ENCODE data around the gene NBEA. TPM values are rescaled to one million over a fixed set of nuclear protein-coding genes. Genes with fewer than 3 reads are reported as not detected.

NBEA gene
- total RNA-seq, 2 experiments from 2014 or later: 0.26 to 0.29 TPM

DNA sequence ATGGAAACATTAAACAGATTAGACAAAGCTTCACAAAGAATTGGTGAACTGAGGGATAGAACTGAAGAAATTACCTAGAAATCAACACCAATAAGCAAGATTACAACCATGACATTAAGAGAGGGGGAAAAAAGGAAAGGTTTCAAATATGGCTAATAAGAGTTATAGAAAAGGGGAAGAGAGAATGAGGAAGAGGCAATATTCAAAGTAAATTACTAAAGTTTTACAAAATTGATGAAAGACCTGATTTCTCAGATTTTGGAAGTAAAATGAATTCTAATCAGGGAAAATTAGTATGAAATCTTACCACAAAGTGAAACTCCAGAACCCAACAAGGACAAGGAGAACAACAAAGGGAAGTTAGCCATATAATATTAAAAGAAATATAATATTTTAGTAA is 187.4 kb downstream of the NBEA start:
- Mint-ChIP-seq H3K4me1 (ENCODE audit: low read depth) (no peaks in the 10 kb centered on the region), H3K9me3 (no peaks in the 10 kb centered on the region), H3K27me3 (no peaks in the 10 kb centered on the region), H3K4me3 (no peak overlapping the region), H3K27ac (no peak overlapping the region), H3K36me3 (no peaks in the 10 kb centered on the region)
- POLR2A ChIA-PET: no interaction called here
- CTCF ChIA-PET: no interaction called here
- intact Hi-C loops (cut with micrococcal nuclease): no loop called here
- DNase-seq: no peak

DNA sequence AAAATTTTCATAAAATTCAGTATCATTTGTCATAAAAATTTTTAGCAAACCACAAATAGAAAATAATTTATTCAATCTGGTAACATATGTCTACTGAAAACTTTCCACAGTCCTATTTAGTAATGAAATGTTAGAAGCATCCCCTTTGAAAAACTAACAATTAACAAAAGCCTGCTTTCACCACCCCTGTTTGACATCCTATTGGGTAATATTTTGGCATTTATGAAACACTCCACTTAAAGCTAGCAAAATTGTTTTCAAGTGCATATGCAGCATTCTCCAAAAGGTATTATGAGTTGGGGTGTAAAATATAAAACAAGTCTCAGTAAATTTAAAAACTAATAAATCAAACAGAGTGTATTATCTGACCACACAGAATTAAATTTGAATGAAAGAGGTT is 189.4 kb downstream of the NBEA start:
- no peak overlapping the region for H3K4me3 Mint-ChIP-seq
- POLR2A ChIA-PET: no interaction called here

GRCh38 chr13:35136585-35136984 is 194.5 kb downstream of the NBEA start:
- no peaks in the 10 kb centered on the region for H3K27me3 Mint-ChIP-seq
- intact Hi-C loops (cut with micrococcal nuclease): no loop called here

More for the DNA sequence above, 189.4 kb downstream of the NBEA start:
- Mint-ChIP-seq H3K27me3 (no peaks in the 10 kb centered on the region), H3K36me3 (no peaks in the 10 kb centered on the region), H3K27ac (no peak overlapping the region), H3K4me1 (ENCODE audit: low read depth) (no peaks in the 10 kb centered on the region), H3K9me3 (no peaks in the 10 kb centered on the region)
- intact Hi-C loops (cut with micrococcal nuclease): no loop called here
- DNase-seq: no peak
- CTCF ChIA-PET: no interaction called here

DNA sequence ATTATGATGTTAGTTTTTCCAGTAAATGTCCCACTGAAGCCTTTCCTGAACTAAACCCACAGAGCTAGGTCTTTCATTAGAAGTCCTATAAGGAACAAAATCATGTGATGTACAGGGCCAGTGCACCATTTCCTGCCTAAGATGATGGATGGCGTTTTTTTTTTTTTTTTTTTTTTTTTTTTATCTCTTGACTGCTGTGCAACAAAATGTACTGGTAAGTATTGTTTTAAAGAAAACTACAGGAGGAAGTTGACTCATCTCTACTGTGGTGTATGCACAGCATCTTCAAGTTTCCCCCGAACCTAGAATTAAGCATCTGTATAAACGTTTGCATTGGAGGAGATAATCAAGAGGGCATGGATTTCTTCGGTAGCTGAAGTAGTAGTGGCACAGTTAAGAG is 197.5 kb downstream of the NBEA start:
- Mint-ChIP-seq H3K4me3 (no peak overlapping the region), H3K4me1 (ENCODE audit: low read depth) (no peaks in the 10 kb centered on the region), H3K27me3 (no peaks in the 10 kb centered on the region), H3K27ac (no peak overlapping the region), H3K36me3 (no peaks in the 10 kb centered on the region), H3K9me3 (no peaks in the 10 kb centered on the region)
- intact Hi-C loops (cut with micrococcal nuclease): no loop called here
- ChIA-PET CTCF (no interaction called here), POLR2A (no interaction called here)
- DNase-seq: no peak

More at GRCh38 chr13:35136585-35136984, 194.5 kb downstream of the NBEA start:
- DNase-seq: no peak
- no peak overlapping the region for H3K4me3 Mint-ChIP-seq
- H3K36me3 Mint-ChIP-seq: no peaks in the 10 kb centered on the region
- ChIA-PET POLR2A (no interaction called here), CTCF (no interaction called here)
- no peak overlapping the region for H3K27ac Mint-ChIP-seq
- no peaks in the 10 kb centered on the region for H3K4me1 Mint-ChIP-seq (ENCODE audit: low read depth)
- no peaks in the 10 kb centered on the region for H3K9me3 Mint-ChIP-seq

DNA sequence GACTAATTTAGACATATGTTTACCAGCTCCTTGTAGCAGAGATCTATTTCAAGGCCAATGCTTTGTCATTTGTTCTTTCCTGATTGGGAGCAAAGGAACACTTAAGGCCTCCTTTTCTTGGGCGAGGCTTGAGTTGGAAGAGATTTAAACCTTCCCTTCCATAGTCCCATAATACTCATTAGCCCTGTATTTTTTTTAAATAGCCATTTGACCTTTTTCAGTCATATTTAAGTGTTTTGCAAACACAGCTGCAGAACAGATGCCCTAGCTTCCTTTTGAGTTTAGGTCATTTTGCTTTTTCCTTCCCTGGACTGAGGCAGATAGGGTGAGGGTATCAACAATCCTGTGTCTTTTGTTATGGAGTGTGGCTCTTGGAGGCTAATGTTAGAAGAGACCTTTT is 198.3 kb downstream of the NBEA start:
- no peak overlapping the region for H3K27ac Mint-ChIP-seq
- no peak overlapping the region for H3K4me3 Mint-ChIP-seq
- ChIA-PET CTCF (no interaction called here), POLR2A (no interaction called here)
- DNase-seq: no peak
- H3K4me1 Mint-ChIP-seq (ENCODE audit: low read depth): no peaks in the 10 kb centered on the region
- no peaks in the 10 kb centered on the region for H3K27me3 Mint-ChIP-seq
- intact Hi-C loops (cut with micrococcal nuclease): no loop called here
- H3K36me3 Mint-ChIP-seq: no peaks in the 10 kb centered on the region
- no peaks in the 10 kb centered on the region for H3K9me3 Mint-ChIP-seq

GRCh38 chr13:35140831-35141230 is 198.8 kb downstream of the NBEA start:
- H3K4me3 Mint-ChIP-seq: no peak overlapping the region
- H3K27ac Mint-ChIP-seq: no peak overlapping the region
- no peaks in the 10 kb centered on the region for H3K36me3 Mint-ChIP-seq
- no peaks in the 10 kb centered on the region for H3K4me1 Mint-ChIP-seq (ENCODE audit: low read depth)
- intact Hi-C loops (cut with micrococcal nuclease): no loop called here
- H3K27me3 Mint-ChIP-seq: no peaks in the 10 kb centered on the region
- no peak for DNase-seq
- POLR2A ChIA-PET: no interaction called here
- no peaks in the 10 kb centered on the region for H3K9me3 Mint-ChIP-seq
- CTCF ChIA-PET: no interaction called here

DNA sequence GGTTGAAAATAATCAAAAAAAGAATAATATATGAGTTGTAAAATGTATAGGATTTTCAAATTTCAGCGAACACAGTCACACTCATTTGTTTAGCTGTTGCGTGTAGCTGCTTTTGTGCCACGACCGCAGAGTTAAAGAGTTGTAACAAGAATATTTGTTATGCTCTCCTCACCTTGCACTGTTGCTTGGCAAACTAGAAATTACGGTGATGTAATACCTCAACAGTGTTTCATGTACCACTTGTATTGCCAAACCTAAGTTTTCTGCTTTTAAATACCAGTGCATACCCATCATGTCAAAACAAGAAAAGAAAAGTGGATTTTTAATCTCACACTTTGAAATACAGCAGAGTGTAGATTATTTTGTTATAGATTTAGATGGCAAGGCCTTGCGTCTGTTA is 201.1 kb downstream of the NBEA start:
- DNase-seq: no peak
- Mint-ChIP-seq H3K27me3 (no peaks in the 10 kb centered on the region), H3K4me3 (no peak overlapping the region), H3K27ac (no peak overlapping the region), H3K36me3 (no peaks in the 10 kb centered on the region), H3K4me1 (ENCODE audit: low read depth) (no peaks in the 10 kb centered on the region), H3K9me3 (no peaks in the 10 kb centered on the region)
- POLR2A ChIA-PET: no interaction called here
- intact Hi-C loops (cut with micrococcal nuclease): no loop called here
- CTCF ChIA-PET: interaction anchor here (1.2 kb wide), 1 partner anchor 11 kb away, joined by 3 read pairs; no protein-coding TSS in a partner anchor

- Mint-ChIP-seq H3K4me1 (ENCODE audit: low read depth) (no peaks in the 10 kb centered on the region), H3K27ac (no peak overlapping the region), H3K4me3 (no peak overlapping the region), H3K9me3 (no peaks in the 10 kb centered on the region), H3K27me3 (no peaks in the 10 kb centered on the region), H3K36me3 (no peaks in the 10 kb centered on the region)
- POLR2A ChIA-PET: no interaction called here
- CTCF ChIA-PET: no interaction called here
- DNase-seq: no peak
- intact Hi-C loops (cut with micrococcal nuclease): no loop called here
These were observed 202.3 kb downstream of the NBEA start for GRCh38 chr13:35144166-35144890.

GRCh38 chr13:35146686-35147085 is 204.6 kb downstream of the NBEA start:
- CTCF ChIA-PET: no interaction called here
- Mint-ChIP-seq H3K27me3 (no peaks in the 10 kb centered on the region), H3K36me3 (no peaks in the 10 kb centered on the region), H3K4me1 (ENCODE audit: low read depth) (no peaks in the 10 kb centered on the region), H3K4me3 (no peak overlapping the region), H3K9me3 (no peaks in the 10 kb centered on the region), H3K27ac (no peak overlapping the region)
- POLR2A ChIA-PET: no interaction called here
- intact Hi-C loops (cut with micrococcal nuclease): no loop called here
- DNase-seq: no peak

DNA sequence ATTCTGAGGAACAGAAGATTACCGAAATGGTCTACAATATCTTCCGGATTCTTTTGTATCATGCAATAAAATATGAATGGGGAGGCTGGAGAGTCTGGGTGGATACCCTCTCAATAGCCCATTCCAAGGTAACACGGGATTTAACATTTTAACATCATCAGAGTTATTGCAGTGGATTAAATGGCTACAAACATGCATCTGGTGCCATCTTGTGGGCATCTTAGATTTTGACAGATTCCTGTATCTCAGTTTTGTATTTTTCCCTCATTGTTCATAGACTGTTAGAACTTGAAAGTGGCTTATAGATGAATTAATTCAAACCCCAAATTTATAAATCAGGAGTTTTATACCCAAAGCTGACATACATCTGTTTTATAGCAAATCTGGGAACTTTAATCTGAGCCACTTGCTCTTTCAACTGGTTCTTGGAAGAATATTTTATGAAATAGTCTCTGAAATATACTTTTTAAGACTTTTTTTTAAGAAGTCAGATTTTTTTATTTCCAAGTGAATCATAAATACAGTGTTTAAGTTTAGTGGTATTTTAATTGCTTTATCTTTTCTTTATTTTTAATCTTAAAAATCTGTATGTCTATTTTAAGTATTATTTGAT is 215.2 kb downstream of the NBEA start:
- no peaks in the 10 kb centered on the region for H3K9me3 Mint-ChIP-seq
- CTCF ChIA-PET: no interaction called here
- no peak overlapping the region for H3K27ac Mint-ChIP-seq
- POLR2A ChIA-PET: no interaction called here
- no peak overlapping the region for H3K4me3 Mint-ChIP-seq
- DNase-seq: peak; percentile 16
- H3K4me1 Mint-ChIP-seq (ENCODE audit: low read depth): peaks cover under 1% of the 10 kb centered on the region
- no peaks in the 10 kb centered on the region for H3K27me3 Mint-ChIP-seq
- intact Hi-C loops (cut with micrococcal nuclease): loop anchor here (2.0 to 5.0 kb wide), 2 partner anchors 214 to 1225 kb away; partner anchors contain the start of gene NBEA
- H3K36me3 Mint-ChIP-seq: no peaks in the 10 kb centered on the region

- CTCF ChIA-PET: no interaction called here
- Mint-ChIP-seq H3K4me3 (no peak overlapping the region), H3K27me3 (no peaks in the 10 kb centered on the region), H3K9me3 (no peaks in the 10 kb centered on the region), H3K4me1 (ENCODE audit: low read depth) (peaks cover 4% of the 10 kb centered on the region), H3K36me3 (no peaks in the 10 kb centered on the region), H3K27ac (no peak overlapping the region)
- POLR2A ChIA-PET: no interaction called here
- DNase-seq: no peak
- intact Hi-C loops (cut with micrococcal nuclease): loop anchor here (5.0 kb wide), 1 partner anchor 1227 kb away; no protein-coding TSS in a partner anchor
These were observed 217.0 kb downstream of the NBEA start for GRCh38 chr13:35159041-35159440.

DNA sequence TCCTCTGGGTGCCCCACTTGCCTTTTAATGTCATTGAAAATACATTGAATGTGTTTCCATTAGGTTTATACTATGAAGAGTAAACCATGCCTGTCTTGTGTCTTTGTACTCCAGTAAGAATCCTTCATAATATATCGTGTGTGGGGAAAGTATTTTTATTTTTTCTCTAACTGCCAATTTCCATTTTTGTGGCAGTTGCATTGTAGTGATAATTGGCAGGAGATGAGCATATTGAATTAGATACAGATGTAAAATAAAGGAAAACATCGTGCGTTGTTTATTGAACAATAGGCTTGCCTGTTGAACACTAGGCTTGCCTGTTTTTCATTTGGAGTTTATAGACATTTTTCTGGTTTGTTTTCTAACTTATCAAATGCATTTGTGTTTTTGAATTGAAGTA is 218.8 kb downstream of the NBEA start:
- ChIA-PET POLR2A (no interaction called here), CTCF (no interaction called here)
- Mint-ChIP-seq H3K4me1 (ENCODE audit: low read depth) (peaks cover 4% of the 10 kb centered on the region), H3K9me3 (no peaks in the 10 kb centered on the region), H3K4me3 (no peak overlapping the region), H3K27me3 (no peaks in the 10 kb centered on the region), H3K36me3 (no peaks in the 10 kb centered on the region), H3K27ac (no peak overlapping the region)
- no peak for DNase-seq
- intact Hi-C loops (cut with micrococcal nuclease): loop anchor here (5.0 kb wide), 2 partner anchors 1359 to 1934 kb away; no protein-coding TSS in a partner anchor

GRCh38 chr13:35162420-35162819 is 220.3 kb downstream of the NBEA start:
- intact Hi-C loops (cut with micrococcal nuclease): loop anchor here (5.0 kb wide), 2 partner anchors 1360 to 1935 kb away; no protein-coding TSS in a partner anchor
- Mint-ChIP-seq H3K27me3 (no peaks in the 10 kb centered on the region), H3K4me1 (ENCODE audit: low read depth) (peaks cover 4% of the 10 kb centered on the region), H3K4me3 (no peak overlapping the region), H3K36me3 (no peaks in the 10 kb centered on the region), H3K27ac (no peak overlapping the region), H3K9me3 (no peaks in the 10 kb centered on the region)
- DNase-seq: no peak
- ChIA-PET CTCF (no interaction called here), POLR2A (no interaction called here)
